Subcutaneous adipose tissue (tissue), 4 donors: Measurements from ENCODE around the gene VPS33B. TPM values are rescaled to one million over a fixed set of nuclear protein-coding genes. Genes with fewer than 3 reads are reported as not detected.

Experiments used
- CTCF ChIP-seq: fragments of 450-650 bp; IDR thresholded peaks from one replicate; pipeline ENCODE4 v1.5.1; 2016; ENCODE audit warnings: low read depth, mild to moderate bottlenecking, control low read depth, antibody characterized with exemption, moderate library complexity
- total RNA-seq, 4 donors: library from RNA; depleted of rRNA; stranded (reverse); fragments of >200 nt; gene quantifications; one replicate each; pipeline ENCODE4 v1.1.0, GENCODE V29; 2016

The VPS33B gene
- total RNA-seq, result 1 to 10 TPM; 4.9 to 9.4 (median 5.3) TPM

- no peak for TF ChIP-seq CTCF
Observed at GRCh38 chr15:91022075-91022831, at the start of gene VPS33B. Gene VPS33B (minus strand): TSS chr15:91022594. CDS start chr15:91022249, 345 bp downstream.

DNA sequence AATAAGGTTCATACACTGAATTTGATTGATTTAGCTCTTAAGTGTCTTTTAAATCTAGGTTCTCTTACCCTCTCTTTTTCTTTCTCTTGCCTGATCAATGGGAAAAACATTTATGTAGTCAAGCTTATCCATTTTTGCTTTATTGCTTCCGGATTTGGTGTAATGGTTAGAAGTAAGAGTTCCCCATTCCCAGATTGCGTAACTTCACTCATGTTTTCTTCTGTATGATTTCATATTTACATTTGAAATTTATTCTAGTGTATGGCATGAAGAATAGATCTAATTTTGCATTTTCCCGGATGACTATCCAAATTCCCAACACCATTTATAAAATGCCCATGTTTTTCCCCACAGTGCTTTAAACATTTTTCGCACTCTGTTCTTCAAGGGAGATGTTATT, 49.8 kb upstream of the VPS33B start:
- TF ChIP-seq CTCF, result no peak

GRCh38 chr15:91070872-91071271, 48.5 kb upstream of the VPS33B start:
- TF ChIP-seq CTCF, result no peak

- TF ChIP-seq CTCF, result no peak
Observed at GRCh38 chr15:91068966-91069365, 46.6 kb upstream of the VPS33B start.

DNA sequence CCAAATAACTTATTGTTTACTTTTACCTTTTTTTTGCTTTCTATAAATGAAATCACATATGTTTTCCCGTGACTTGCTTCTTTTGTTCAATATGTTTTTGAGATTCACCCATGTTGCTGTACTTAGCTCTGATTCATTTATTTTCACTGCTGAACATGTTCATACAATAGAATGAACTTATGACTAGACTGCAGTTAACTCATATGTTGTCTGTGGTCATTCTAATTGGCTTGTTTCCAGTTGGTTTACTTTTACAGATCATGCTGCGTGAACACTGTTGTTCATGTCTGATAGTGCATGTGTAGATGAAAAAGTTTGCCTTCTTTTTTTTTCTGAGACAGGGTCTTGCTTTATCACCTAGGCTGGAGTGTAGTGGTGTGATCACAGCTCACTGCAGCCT, 46.0 kb upstream of the VPS33B start:
- TF ChIP-seq CTCF, result no peak

- TF ChIP-seq CTCF, result no peak
Observed at GRCh38 chr15:91067036-91067435, 44.6 kb upstream of the VPS33B start.

DNA sequence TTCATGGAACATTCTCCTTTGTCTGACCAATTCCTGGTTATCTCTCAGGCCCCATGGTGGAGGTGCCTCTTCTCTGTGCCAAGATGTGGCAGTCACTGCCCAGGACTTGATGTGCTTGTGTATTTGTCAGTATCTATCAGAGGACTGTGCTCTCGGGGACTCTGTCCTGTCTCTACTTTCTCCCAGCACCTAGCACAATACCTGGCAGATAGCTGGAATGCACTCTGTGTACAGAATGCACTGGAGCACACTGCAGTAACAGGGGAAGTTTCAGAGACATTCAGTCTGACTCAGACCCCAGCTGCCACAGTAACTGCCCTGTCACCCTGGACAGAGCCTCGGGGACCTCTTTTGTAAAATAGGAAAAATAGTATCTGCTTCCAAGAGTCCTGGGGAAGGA, 43.1 kb upstream of the VPS33B start:
- TF ChIP-seq CTCF, result no peak
